Stimulated activated CD4-positive, alpha-beta T cell treated with anti-CD3 and anti-CD28 coated beads, Interleukin-12 subunit alpha, Interleukin-12 subunit beta, amount 100 ng/mL, for 24 hours (primary cell): ENCODE measurements around the gene RTF1.
A peak's percentile ranks its signal among the peaks of the same experiment; 100 is the strongest.

Experiments
- DNase-seq, 2 experiments: peaks; one replicate each; pipeline ENCODE4 v3.0.0-alpha.2; 2020; ENCODE audit warnings: low read depth in 2 of 2

Gene RTF1

GRCh38 chr15:41487802-41488201 is 70.9 kb downstream of the RTF1 start:
- peak in 1 of 2 experiments; percentile 32 for DNase-seq

- DNase-seq = no peak
These were observed 72.7 kb downstream of the RTF1 start for GRCh38 chr15:41489641-41490040.

- DNase-seq = no peak
These were observed 73.5 kb downstream of the RTF1 start for GRCh38 chr15:41490355-41490754.

- DNase-seq = no peak
These were observed 75.0 kb downstream of the RTF1 start for GRCh38 chr15:41491889-41492288.

- DNase-seq = no peak
These were observed 75.8 kb downstream of the RTF1 start for GRCh38 chr15:41492597-41493204.

GRCh38 chr15:41493205-41493901 is 76.5 kb downstream of the RTF1 start, which contains the start of gene ITPKA:
Gene ITPKA (plus strand): TSS chr15:41493874. CDS start chr15:41493928, 54 bp downstream.
- DNase-seq = peak; percentile 82 to 91

- no peak for DNase-seq
These were observed 77.0 kb downstream of the RTF1 start for GRCh38 chr15:41493902-41494189.

- DNase-seq = no peak
These were observed 77.5 kb downstream of the RTF1 start for GRCh38 chr15:41494190-41494921.

GRCh38 chr15:41494922-41495735 is 78.2 kb downstream of the RTF1 start:
- no peak for DNase-seq

- DNase-seq = no peak
These were observed 79.1 kb downstream of the RTF1 start for GRCh38 chr15:41495736-41496599.

GRCh38 chr15:41498657-41499056 is 81.8 kb downstream of the RTF1 start:
- no peak for DNase-seq

- DNase-seq = no peak
These were observed 82.4 kb downstream of the RTF1 start for GRCh38 chr15:41499109-41499851.

- DNase-seq = no peak
These were observed 84.5 kb downstream of the RTF1 start for GRCh38 chr15:41501191-41501917.

- no peak for DNase-seq
These were observed 85.3 kb downstream of the RTF1 start for GRCh38 chr15:41501931-41502794.

GRCh38 chr15:41502795-41503668 is 86.1 kb downstream of the RTF1 start:
- DNase-seq = no peak

GRCh38 chr15:41503669-41504010 is 86.7 kb downstream of the RTF1 start:
- no peak for DNase-seq

- DNase-seq = no peak
These were observed 88.0 kb downstream of the RTF1 start for GRCh38 chr15:41504751-41505492.
